Activated T-cell treated with anti-CD3 and anti-CD28 coated beads, Interleukin-2, amount 50 U/mL, for 4 hours (primary cell): Measurements from ENCODE around the gene IFNA14. TPM values are rescaled to one million over a fixed set of nuclear protein-coding genes. Genes with fewer than 3 reads are reported as not detected.
"Not testable (repeated sequence)": the region's sequence is repeated elsewhere in the genome, so short reads cannot be mapped to it uniquely, and the experiment has no call there.

ENCODE experiments used
- ATAC-seq, 2 donors: fragments of 200-7000 bp; cut with Tn5 transposase; one replicate each; pipeline ENCODE4 v1.10.0; 2021
- DNase-seq: peaks from one replicate; pipeline ENCODE4 v3.0.0-alpha.2; 2020
- H3K27me3 Mint-ChIP-seq: one replicate; pipeline ENCODE4 v1.8.0; 2021; ENCODE audit warnings: low read depth, mixed read lengths
- H3K36me3 Mint-ChIP-seq: one replicate; pipeline ENCODE4 v1.8.0; 2022; ENCODE audit warnings: mixed read lengths; ENCODE audit not compliant: insufficient read depth
- H3K4me1 Mint-ChIP-seq: one replicate; pipeline ENCODE4 v1.8.0; 2021; ENCODE audit warnings: low read depth, mixed read lengths
- H3K4me3 Mint-ChIP-seq: one replicate; pipeline ENCODE4 v1.8.0; 2021; ENCODE audit warnings: mild to moderate bottlenecking, moderate library complexity, mixed read lengths
- H3K9me3 Mint-ChIP-seq: one replicate; pipeline ENCODE4 v1.8.0; 2021; ENCODE audit warnings: mixed read lengths
- total RNA-seq, 3 donors: library from RNA; stranded (reverse); gene quantifications; one replicate each; pipeline ENCODE4 v1.2.1, GENCODE V29; 2021

Gene IFNA14
- total RNA-seq, 3 donors from 2014 or later = not detected

- H3K27me3 Mint-ChIP-seq, H3K36me3 Mint-ChIP-seq: not testable (repeated sequence)
- ATAC-seq = peak; percentile 84 to 88
Measured at GRCh38 chr9:21194867-21195776, 44.7 kb downstream of the IFNA14 start.

More at GRCh38 chr9:21194867-21195776, 44.7 kb downstream of the IFNA14 start:
- not testable (repeated sequence) for H3K4me1 Mint-ChIP-seq, H3K9me3 Mint-ChIP-seq
- peak; percentile 10 for DNase-seq
- peak overlapping the region; percentile 3 for H3K4me3 Mint-ChIP-seq

Other genes with a start within 250 kb of the IFNA14 start
- 1 to 10 TPM; 1.2 to 1.4 (median 1.2) TPM for gene HACD4, start 208.4 kb downstream of the IFNA14 start, total RNA-seq
- not detected for gene IFNB1, start 162.1 kb downstream of the IFNA14 start, total RNA-seq
- gene IFNW1, start 98.2 kb downstream of the IFNA14 start, total RNA-seq = not detected
- gene IFNA21, start 73.3 kb downstream of the IFNA14 start, total RNA-seq = not detected
- not detected for gene IFNA4, start 52.4 kb downstream of the IFNA14 start, total RNA-seq
- not detected for gene IFNA7, start 37.8 kb downstream of the IFNA14 start, total RNA-seq
- not detected for gene IFNA10, start 32.9 kb downstream of the IFNA14 start, total RNA-seq
- not detected for gene IFNA16, start 22.7 kb downstream of the IFNA14 start, total RNA-seq
- gene IFNA17, start 11.8 kb downstream of the IFNA14 start, total RNA-seq = not detected
- gene IFNA5, start 65.3 kb upstream of the IFNA14 start, total RNA-seq = not detected
- gene KLHL9, start 95.4 kb upstream of the IFNA14 start, total RNA-seq = 10 to 100 TPM; 11.8 to 13.5 (median 12.9) TPM
- gene IFNA6, start 110.9 kb upstream of the IFNA14 start, total RNA-seq = not detected
- not detected for gene IFNA13, start 128.1 kb upstream of the IFNA14 start, total RNA-seq
- gene IFNA2, start 145.4 kb upstream of the IFNA14 start, total RNA-seq = not detected
- gene IFNA8, start 169.1 kb upstream of the IFNA14 start, total RNA-seq = not detected
- gene IFNA1, start 200.4 kb upstream of the IFNA14 start, total RNA-seq = not detected
- not detected for gene IFNE, start 242.3 kb upstream of the IFNA14 start, total RNA-seq